ENCODE results near the gene HAAO. TPM values are rescaled to one million over a fixed set of nuclear protein-coding genes. Genes with fewer than 3 reads are reported as not detected.
"Not testable (repeated sequence)": the region's sequence is repeated elsewhere in the genome, so short reads cannot be mapped to it uniquely, and the experiment has no call there.

The HAAO gene
- total RNA-seq, 2 donors from 2014 or later: 1.4 to 3.1 TPM

GRCh38 chr2:42752816-42753813, 39.3 kb downstream of the HAAO start:
- ATAC-seq (no peak), DNase-seq (ENCODE audit: low spot score in 2 of 2) (no peak)
- H3K36me3 Mint-ChIP-seq: peaks cover 0 to 4% of the 10 kb centered on the region in 2 donors
- no peaks in the 10 kb centered on the region for H3K9me3 Mint-ChIP-seq
- peak overlapping the region in 1 of 2 donors; percentile 34 for H3K27ac Mint-ChIP-seq

GRCh38 chr2:42752314-42752713, 40.1 kb downstream of the HAAO start:
- Mint-ChIP-seq H3K9me3 (no peaks in the 10 kb centered on the region), H3K36me3 (peaks cover 0 to 4% of the 10 kb centered on the region in 2 donors), H3K27ac (no peak overlapping the region)
- ATAC-seq (no peak), DNase-seq (ENCODE audit: low spot score in 2 of 2) (no peak)

GRCh38 chr2:42748840-42749239, 43.5 kb downstream of the HAAO start:
- ATAC-seq (no peak), DNase-seq (ENCODE audit: low spot score in 2 of 2) (no peak)
- peak overlapping the region in 1 of 2 donors; percentile 11 for H3K27ac Mint-ChIP-seq
- H3K36me3 Mint-ChIP-seq: peaks cover 0 to 4% of the 10 kb centered on the region in 2 donors
- H3K9me3 Mint-ChIP-seq: no peaks in the 10 kb centered on the region

- peaks cover 0 to 8% of the 10 kb centered on the region in 2 donors for H3K36me3 Mint-ChIP-seq
- no peak overlapping the region for H3K27ac Mint-ChIP-seq
- no peaks in the 10 kb centered on the region for H3K9me3 Mint-ChIP-seq
- no peak for ATAC-seq
- no peak for DNase-seq (ENCODE audit: low spot score in 2 of 2)
Measured at GRCh38 chr2:42747422-42747821, 45.0 kb downstream of the HAAO start.

GRCh38 chr2:42744545-42745082, 47.8 kb downstream of the HAAO start:
- Mint-ChIP-seq H3K36me3 (peaks cover 0 to 20% of the 10 kb centered on the region in 2 donors), H3K27ac (no peak overlapping the region), H3K9me3 (no peaks in the 10 kb centered on the region)
- DNase-seq (ENCODE audit: low spot score in 2 of 2): no peak
- no peak for ATAC-seq

GRCh38 chr2:42743659-42743990, 48.8 kb downstream of the HAAO start:
- DNase-seq (ENCODE audit: low spot score in 2 of 2): no peak
- no peak for ATAC-seq
- Mint-ChIP-seq H3K36me3 (peaks cover 6 to 28% of the 10 kb centered on the region in 2 donors), H3K27ac (peak overlapping the region in 1 of 2 donors; percentile 19), H3K9me3 (no peaks in the 10 kb centered on the region)

- Mint-ChIP-seq H3K36me3 (peaks cover 6 to 35% of the 10 kb centered on the region in 2 donors), H3K9me3 (no peaks in the 10 kb centered on the region), H3K27ac (peak overlapping the region; percentile 4 to 19)
- DNase-seq (ENCODE audit: low spot score in 2 of 2) (no peak), ATAC-seq (no peak)
Measured at GRCh38 chr2:42742740-42743658, 49.4 kb downstream of the HAAO start.

GRCh38 chr2:42741140-42741539, 51.2 kb downstream of the HAAO start:
- ATAC-seq (no peak), DNase-seq (ENCODE audit: low spot score in 2 of 2) (no peak)
- Mint-ChIP-seq H3K36me3 (peaks cover 21 to 50% of the 10 kb centered on the region in 2 donors), H3K9me3 (peaks cover 4 to 6% of the 10 kb centered on the region in 2 donors), H3K27ac (peak overlapping the region in 1 of 2 donors; percentile 50)

- peaks cover 61 to 81% of the 10 kb centered on the region in 2 donors for H3K36me3 Mint-ChIP-seq
- ATAC-seq (no peak), DNase-seq (ENCODE audit: low spot score in 2 of 2) (no peak)
- no peak overlapping the region for H3K27ac Mint-ChIP-seq
- peaks cover 21% of the 10 kb centered on the region in 2 donors for H3K9me3 Mint-ChIP-seq
Measured at GRCh38 chr2:42736598-42737322, 55.6 kb downstream of the HAAO start.

- Mint-ChIP-seq H3K9me3 (peaks cover 25 to 27% of the 10 kb centered on the region in 2 donors), H3K27ac (no peak overlapping the region), H3K36me3 (peaks cover 73 to 85% of the 10 kb centered on the region in 2 donors)
- no peak for ATAC-seq
- no peak for DNase-seq (ENCODE audit: low spot score in 2 of 2)
Measured at GRCh38 chr2:42733852-42734251, 58.5 kb downstream of the HAAO start.

- H3K27ac Mint-ChIP-seq; ATAC-seq; DNase-seq (ENCODE audit: low spot score in 2 of 2): not testable (repeated sequence)
- H3K9me3 Mint-ChIP-seq: peaks cover 21 to 23% of the 10 kb centered on the region in 2 donors
- H3K36me3 Mint-ChIP-seq: peaks cover 60 to 63% of the 10 kb centered on the region in 2 donors
Measured at GRCh38 chr2:42731316-42731715, 61.1 kb downstream of the HAAO start.

GRCh38 chr2:42726680-42727079, 65.7 kb downstream of the HAAO start:
- peaks cover 17 to 21% of the 10 kb centered on the region in 2 donors for H3K36me3 Mint-ChIP-seq
- ATAC-seq (no peak), DNase-seq (ENCODE audit: low spot score in 2 of 2) (no peak)
- peaks cover 5 to 6% of the 10 kb centered on the region in 2 donors for H3K9me3 Mint-ChIP-seq
- no peak overlapping the region for H3K27ac Mint-ChIP-seq

GRCh38 chr2:42725657-42726056, 66.7 kb downstream of the HAAO start:
- Mint-ChIP-seq H3K36me3 (peaks cover 12 to 13% of the 10 kb centered on the region in 2 donors), H3K9me3 (peaks cover 0 to 5% of the 10 kb centered on the region in 2 donors), H3K27ac (no peak overlapping the region)
- ATAC-seq (no peak), DNase-seq (ENCODE audit: low spot score in 2 of 2) (no peak)

- DNase-seq (ENCODE audit: low spot score in 2 of 2) (no peak), ATAC-seq (no peak)
- H3K27ac Mint-ChIP-seq: no peak overlapping the region
- H3K36me3 Mint-ChIP-seq: peaks cover 5 to 7% of the 10 kb centered on the region in 2 donors
- peaks cover 0 to 5% of the 10 kb centered on the region in 2 donors for H3K9me3 Mint-ChIP-seq
Measured at GRCh38 chr2:42724886-42725285, 67.5 kb downstream of the HAAO start.

- ATAC-seq: no peak
- DNase-seq (ENCODE audit: low spot score in 2 of 2): no peak
- Mint-ChIP-seq H3K9me3 (no peaks in the 10 kb centered on the region), H3K36me3 (no peaks in the 10 kb centered on the region), H3K27ac (no peak overlapping the region)
Measured at GRCh38 chr2:42723465-42723864, 68.9 kb downstream of the HAAO start.
